Stimulated activated CD4-positive, alpha-beta T cell treated with anti-CD3 and anti-CD28 coated beads, Interleukin-4, amount 100 ng/mL, for 1 hour (primary cell): ENCODE measurements around the gene TMEM95.
A peak's percentile ranks its signal among the peaks of the same experiment; 100 is the strongest.

Experiments used
- DNase-seq: peaks from one replicate; pipeline ENCODE4 v3.0.0-alpha.2; 2020

Gene TMEM95

DNA sequence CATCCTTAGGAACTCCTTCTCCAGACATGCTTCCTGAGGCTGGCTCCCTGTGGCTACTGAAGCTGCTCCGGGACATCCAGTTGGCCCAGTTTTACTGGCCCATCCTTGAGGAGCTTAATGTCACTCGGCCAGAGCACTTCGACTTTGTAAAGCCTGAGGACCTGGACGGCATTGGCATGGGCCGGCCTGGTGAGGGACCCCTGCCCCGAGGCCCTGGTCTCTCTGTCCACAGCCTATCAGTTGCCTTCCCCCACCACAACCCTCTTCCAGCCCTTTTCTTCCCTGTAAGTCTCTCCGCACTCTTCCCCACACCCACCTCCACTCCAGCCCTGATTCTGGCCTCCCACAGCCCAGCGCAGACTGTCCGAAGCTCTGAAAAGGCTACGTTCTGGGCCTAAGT lies 27.9 kb downstream of the TMEM95 start:
- DNase-seq = no peak

DNA sequence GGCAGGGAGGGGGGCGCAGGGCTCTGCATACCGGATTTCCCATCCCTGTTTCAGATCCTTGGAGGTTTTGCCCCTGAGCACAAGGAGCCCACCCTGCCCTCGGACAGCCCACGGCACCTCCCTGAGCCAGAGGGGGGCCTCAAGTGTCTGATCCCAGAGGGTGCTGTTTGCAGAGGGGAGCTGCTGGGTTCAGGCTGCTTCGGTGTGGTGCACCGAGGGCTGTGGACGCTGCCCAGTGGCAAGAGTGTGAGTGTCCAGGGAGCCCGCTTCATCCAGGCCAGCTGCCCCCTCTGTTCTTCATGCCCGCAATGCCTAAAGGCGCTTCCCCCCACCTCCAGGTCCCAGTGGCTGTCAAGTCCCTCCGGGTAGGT lies 28.4 kb downstream of the TMEM95 start:
- no peak for DNase-seq

DNA sequence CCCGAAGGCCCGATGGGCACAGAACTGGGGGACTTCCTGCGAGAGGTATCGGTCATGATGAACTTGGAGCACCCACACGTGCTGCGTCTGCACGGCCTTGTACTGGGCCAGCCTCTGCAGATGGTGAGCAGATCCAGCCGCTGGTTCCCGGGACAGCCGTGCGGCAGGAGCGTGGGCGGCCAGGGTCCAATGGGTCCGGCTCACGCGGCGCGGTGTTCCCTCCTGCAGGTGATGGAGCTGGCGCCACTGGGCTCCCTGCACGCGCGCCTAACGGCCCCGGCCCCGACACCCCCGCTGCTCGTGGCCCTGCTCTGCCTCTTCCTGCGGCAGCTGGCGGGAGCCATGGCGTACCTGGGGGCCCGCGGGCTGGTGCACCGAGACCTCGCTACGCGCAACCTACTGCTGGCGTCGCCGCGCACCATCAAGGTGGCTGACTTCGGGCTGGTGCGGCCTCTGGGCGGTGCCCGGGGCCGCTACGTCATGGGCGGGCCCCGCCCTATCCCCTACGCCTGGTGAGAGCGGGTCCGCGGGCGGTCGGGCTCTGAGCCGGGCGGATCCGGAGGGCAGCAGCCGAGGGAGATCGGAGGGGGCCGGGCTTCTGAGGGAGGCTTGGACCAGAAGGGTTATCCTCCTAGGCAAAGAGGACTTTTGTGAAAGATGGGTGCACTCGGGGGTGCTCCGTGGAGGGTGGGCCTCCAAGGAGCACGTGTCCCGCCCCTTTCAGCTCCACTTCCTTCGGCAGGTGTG lies 29.0 kb downstream of the TMEM95 start:
- peak; percentile 78 for DNase-seq

DNA sequence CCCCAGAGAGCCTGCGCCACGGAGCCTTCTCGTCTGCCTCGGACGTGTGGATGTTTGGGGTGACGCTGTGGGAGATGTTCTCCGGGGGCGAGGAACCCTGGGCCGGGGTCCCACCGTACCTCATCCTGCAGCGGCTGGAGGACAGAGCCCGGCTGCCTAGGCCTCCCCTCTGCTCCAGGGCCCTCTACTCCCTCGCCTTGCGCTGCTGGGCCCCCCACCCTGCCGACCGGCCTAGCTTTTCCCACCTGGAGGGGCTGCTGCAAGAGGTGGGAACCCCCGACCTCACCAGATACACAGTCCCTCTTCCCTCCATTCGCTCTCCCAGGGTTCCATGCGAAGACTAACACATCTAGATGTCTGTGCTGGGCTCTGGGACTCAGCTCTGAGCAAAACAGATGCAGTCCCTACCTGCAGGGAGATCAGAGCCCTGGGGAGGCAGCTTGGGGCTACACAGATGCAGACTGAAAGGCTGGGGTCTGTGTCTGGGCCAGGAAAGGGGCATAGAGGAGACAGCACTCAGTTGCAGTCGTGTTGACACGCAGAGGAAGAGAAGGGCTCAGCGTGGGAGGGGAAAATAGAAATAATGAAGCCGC lies 29.6 kb downstream of the TMEM95 start:
- DNase-seq = no peak

DNA sequence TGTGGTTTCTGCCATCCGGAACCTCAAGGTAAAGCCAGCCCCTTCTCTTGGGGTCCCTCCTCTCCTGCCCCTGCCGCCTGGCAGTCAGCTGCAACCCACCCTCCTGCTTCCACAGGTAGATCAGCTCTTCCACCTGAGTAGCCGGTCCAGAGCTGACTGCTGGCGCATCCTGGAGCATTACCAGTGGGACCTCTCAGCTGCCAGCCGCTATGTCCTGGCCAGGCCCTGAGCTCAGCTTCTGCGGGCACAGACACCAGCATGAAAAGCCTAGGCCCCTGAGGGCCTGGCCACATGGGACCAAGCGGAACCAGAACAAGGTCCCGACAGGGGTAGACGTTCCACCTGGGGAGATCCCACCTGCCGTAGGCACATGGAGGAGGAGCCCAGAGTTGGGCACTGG lies 33.9 kb downstream of the TMEM95 start:
- no peak for DNase-seq

DNA sequence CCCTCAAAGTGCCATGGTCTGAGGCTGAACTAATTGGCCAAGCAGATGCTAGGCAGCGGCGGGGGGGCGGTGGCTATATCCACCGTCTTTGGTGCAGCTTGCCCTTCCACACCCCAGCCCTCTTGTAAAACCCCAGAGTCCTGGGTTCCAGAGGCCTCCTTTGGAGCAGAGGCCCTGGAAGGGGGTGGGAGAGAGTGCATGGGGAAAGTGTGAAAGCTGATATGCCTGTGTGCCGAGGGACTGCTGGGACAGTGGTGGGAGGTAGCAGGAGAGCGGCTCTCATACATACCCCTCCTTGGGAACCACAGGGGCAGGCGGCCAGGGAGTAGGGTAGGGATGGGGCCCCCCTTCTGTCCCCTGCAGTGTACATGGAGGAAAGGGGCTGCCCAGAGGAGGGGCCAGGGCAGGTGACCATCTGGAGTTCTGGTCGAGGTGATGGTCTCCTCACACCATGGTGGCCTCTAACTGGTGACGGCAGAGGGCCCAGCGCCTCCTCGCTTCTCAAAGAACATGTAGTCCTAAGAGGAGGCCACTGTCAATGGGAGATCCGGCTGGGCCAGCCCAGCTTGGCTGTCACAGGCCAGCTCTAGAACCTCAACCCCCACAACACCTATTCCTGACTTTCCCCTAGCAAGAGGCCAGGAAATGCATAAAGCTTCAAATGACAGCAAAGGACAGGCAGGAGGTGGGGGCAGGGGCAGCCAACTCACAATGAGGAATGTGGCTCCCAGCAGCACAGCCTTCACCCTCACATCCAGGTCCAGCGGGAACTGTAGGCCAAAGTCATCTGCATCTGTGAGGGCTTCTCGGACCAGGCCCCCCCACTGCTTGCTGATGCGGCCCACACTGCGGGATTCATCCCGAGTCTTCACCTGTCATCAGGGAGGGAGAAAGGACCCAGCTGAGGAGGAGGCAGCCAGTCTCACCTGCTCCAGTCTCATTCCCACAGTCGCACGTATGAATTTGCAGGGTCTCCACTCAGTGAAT lies 35.3 kb downstream of the TMEM95 start:
- DNase-seq = no peak

DNA sequence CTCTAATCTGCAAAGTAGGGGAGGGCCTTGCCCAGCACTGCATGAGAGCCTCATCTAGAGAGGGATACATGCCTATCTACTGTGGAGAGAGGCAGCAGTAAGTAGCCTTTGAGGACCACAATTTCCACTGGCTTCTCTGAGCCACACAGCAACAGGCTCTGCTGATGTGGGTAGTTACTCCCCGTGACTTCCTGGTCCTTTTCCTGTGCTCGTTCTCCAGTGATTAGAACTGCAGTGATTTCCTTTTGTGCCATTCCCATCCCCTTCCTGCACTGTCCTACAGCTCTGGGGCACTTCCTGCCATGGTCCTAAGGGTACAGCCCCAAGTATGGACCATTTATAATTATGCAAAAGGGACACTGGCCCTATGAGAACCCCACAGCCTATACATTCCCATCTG lies 36.4 kb downstream of the TMEM95 start:
- no peak for DNase-seq

DNA sequence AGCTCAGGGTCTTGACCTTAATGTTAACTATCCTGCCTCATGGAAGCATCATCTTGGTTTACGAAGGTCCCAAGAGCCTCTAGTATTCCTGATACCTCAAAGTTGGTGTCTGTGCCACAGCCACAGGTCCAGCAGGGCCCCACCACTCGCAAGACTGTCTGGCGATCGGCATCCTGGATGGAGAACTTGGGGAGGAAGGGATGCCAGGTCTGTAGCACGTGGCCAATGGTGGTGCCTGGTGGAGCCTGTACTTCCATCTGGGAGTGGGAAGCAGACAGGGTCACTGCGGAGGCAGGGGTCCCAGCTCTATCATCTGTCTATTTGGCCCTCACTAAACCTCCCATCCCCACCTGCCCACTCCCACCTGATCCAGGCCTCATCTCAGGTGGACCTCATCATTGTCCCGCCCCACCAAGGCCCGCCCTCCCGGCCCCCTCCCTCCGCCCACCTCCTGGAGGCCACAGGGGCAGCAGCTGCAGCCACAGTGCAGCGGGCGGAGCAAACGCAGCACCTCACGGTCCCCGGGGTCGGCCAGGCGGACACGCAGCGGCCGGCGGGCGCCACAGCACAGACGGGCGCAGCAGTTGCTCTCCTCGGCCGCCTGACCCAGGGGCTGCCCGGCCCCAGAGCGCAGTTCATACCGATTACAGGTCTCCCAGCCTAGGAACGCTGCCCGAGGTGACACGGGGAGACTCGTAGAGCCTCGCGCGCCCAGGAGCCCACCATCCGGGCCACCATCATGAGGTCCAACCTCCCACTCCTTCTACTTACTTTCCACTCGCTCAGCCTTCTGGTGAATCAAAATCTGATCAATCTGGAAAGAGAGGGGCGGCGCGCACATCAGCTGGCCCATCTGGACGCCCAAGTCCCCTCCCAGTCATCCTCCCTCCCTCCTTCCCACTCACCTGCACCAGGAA lies 38.0 kb downstream of the TMEM95 start:
- no peak for DNase-seq

DNA sequence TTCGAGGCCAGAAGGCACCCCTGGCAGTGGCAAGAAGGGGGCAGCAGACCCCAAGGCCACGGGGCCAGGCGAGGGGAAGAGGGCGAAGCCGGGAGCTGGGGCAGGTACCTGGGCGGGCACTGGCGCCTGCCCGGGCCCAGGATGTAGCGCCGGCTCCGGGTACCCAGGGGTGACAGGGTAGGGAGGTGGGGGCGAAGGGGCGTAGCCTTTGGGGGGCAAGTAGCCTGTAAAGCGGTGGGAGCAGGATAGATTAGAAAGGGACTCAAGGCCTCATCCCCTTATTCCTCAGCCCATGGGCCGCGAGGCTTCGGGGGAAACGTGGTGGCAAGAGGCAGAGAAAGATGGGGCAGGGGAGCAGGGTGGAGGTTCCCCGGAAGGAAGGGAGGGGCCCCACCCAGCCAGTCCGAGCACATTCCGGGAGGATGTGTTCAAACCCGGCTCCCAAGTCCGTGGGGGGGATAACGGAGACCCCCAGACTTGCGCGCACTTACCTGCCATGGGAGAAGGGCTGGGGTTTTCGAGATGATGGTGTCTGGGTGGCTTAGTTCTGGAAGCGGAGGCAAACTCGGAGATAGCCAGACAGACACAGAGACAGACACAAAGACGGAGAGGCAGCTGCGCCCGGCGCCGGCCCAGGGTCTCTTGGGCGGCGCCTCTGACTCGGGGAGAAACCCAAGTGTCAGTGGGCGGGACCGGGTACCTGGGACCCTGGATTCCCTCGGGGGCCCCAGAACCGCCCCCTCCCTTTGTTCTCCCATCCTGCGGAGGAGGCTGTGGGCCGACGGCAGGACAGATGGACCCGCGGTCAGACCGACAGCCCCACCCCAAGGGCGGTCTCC lies 38.9 kb downstream of the TMEM95 start:
- peak; percentile 59 for DNase-seq

DNA sequence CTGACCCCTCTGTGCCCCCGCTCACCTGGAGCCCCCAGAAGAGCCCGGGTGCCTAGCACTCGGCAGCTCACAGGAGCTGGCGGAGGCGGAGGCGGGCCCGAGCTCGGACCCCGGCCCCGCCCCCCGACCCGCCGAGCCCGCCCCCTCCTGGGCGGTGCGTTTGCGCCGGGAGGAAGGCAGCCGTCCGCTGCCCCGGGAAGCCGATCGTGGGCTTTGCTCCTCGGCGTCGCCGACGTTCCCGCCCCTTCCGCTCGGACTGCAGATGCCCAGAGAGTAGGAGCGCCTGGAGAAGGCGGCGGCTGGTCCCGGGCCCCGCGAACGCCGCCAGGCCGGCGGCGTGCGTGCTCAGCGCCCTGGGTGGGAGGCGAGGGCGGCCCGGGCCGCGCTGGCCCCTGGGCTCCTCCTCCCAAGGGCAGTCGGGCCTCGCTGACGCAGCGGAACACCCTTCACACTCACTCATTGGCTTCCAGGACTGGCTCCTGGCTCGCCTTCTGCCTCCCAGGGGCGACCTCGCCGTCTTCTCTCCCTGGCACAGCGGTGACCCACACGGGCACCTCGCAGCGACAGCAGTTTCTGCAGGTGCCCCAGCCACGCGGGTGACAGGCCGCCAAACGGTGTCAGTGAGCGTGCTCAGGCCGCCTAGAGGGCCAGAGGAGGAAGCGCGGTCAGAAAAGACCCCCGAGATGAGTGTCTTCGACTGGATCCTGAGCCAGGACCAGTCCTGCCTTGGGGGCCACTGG lies 39.7 kb downstream of the TMEM95 start, which contains the start of gene PLSCR3:
PLSCR3 (minus strand) TSS at position 74 of the 740 bp plus-strand sequence. CDS start 415 bp downstream, outside the sequence.
- DNase-seq = peak; percentile 84

DNA sequence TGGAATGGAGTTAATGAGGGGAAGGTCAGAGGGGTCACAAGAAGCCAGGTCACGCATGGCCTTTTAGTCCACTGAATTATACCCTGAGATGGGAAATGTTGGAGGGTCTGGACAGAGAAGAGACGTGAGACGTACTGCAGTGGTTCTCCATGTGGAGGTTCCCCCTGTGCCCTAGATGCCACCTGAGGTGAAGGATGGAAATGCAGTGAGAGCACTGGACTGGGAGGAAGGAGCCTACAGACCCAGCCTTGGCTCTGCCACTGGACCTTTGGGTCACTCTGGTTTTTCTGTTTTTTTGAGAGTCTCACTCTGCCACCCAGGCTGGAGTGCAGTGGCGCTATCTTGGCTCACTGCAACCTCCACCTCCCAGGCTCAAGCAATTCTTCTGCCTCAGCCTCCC lies 41.2 kb downstream of the TMEM95 start:
- DNase-seq = no peak

DNA sequence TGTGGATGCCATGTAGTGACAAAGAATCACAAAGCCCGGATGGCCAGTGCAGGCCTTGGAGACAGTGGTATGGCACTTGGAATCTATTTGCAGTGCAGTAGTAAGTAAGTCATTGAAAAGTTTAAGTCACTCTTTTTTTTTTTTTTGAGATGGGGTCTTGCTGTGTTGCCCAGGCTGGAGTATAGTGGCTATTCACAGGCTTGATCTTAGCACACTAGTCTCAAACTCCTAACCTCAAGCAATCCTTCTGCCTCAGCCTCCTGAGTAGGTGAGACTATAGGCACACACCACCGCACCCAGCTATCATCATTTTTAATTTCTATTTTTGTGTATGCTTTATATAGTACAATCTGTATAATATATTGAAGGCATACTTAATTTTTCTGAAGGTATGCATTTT lies 43.7 kb downstream of the TMEM95 start:
- DNase-seq = no peak

DNA sequence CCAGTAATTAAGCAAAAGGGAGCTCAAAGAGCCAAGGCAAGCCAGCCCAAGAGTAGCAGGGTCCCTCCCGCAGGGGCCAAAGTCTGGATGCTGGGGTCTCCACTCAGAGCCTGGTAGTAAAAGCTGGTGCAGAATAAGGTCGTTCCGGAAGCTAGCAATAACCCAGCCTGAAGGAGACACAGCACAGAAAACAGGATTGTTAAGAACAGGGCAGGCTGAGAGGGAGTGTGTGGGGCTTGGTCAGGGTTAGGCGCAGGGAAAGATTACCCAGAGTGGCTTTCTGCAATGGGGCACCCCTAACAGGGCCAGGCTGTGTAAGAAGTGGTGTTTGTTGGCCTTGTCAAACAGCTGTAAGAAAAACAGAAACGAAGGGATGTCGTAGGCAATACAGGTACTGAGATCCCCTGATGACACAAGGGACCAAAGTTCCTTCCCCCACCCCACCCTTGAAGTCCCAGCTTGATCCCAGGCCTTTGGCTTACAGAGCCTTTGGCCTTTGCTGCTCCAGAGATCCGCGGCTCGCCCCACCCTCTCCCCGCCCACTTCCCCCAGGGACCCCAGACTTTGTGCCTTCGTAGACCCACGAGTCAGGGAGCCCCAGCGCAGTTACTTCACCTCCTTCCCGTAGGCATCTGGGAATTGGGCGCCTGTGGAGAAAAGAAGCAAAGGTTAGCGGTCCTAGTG lies 48.2 kb downstream of the TMEM95 start:
- peak; percentile 23 for DNase-seq

DNA sequence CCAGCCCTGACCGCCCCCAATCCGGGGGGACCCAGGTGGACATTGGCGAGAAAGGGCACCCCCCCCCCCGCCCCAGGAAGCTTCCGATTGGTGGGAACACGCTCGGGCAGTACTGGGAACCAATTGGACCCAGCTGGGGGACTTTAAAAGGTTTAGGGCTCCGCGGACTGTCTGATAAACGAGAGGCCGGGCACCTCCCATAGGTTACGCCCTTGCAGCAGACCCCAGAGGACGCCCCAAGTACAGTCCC lies 48.7 kb downstream of the TMEM95 start:
- no peak for DNase-seq

DNA sequence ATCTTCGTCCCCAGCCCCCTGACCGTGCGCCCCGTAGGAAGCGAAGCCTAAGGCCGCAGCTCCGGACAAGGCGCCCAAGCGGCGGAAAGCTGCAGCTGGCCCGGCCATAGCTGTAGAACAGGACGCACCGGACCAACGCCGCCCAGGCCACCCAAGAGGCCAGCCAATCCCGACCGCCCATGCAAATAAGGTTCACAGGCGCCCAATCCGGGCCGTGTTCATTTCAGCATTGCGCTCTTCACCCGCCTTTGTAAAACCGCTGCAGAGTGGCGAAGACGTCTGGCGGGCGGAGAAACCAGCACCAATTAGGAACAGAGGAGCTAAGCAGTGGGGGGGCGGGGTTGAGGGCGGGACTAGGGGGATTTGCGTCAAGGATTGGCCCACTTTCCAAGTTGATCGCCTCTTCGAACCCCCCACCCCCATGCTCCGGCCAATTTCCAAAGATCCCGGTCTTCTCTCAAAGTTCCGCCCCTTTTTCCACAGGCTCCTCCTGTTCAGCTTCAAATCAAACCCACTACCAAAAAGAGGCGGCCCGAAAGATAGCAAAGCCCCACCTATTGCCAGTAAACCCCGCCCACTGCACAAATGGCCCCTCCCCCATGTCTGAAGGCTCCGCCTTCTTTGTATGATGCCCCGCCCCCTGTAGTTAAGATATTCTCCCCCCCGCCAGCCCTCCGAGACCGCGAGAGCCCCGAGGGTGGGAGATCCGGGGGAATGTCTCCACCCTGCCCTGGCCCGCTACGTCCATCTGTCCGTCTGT lies 49.2 kb downstream of the TMEM95 start, which contains the start of gene TMEM256:
TMEM256 (minus strand) TSS at position 121 of the 760 bp plus-strand sequence; CDS start at position 108, 13 bp downstream.
- peak; percentile 92 for DNase-seq

DNA sequence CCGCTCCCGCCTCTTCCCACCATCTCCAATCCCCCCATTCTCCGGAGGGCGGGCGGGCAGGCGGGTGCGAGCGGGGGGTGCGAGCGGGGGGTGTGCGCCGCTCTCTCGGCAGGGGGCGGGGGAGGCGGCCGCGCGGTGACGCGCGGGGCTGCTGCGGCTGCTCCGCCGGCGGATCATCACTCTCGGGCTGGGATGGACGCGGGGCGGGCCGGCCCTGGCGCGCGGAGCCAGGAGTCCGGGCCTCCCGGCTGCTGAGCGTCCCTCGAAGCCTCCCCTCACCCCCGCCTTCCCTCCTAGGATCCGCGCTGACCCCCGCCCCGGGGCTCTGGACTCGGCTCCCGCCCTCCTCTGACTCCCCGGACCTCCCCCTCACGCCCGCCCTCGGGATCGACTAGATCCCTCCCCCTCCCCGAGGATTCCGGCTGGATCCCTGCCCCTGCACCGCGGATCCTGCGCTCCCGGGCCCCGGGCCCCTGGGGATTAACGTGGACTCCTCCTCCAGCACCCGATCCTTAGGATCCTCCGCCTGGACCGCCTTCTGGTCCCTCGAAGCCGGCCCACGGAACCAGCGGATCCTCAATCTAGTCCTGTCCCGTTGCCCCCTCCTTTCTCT lies 49.9 kb downstream of the TMEM95 start:
- peak; percentile 71 for DNase-seq

DNA sequence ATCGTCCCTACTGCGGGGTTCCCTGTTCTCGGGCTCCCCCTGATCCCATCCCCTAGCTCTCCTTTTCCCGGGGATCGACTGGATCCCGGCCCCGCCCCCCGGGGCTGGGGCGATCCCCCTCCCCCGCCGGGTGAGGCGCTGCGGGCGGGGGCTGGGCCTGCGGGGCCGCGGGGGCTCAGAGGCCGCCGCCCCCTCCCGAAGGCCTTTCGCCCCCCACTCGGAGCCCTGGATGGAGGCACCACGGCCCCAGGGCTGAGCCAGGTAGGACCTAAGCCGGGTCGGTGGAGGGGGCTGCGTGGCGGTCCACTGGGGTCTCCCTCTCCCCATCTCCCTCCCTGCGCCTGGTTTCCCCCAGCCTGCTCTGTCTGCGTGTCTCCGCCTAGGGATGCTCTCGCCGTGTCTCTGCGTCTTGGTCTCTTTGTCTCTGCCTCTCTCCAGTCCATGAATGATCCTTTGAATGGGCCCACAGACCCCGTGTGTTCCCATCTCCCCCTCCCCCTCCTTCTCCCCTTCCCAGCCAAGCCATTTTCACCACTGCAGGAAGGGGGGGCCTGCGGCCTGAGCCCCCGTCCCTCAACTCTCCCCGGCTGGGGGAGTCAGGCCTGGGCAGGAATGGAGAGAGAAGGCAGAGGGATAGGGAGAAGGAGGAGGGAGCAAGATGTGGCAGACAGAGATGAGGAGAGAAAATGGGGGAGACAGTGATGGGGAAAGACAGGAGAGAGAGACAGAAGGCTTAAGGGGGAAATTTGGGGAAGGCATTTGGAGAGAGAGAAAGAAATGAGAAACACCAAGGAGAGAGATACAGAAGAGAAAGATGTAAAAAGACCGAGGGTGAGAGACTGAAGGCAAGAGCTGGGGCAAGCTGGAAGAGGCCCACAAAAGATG lies 50.6 kb downstream of the TMEM95 start:
- DNase-seq = no peak
